A549 treated with AZD2906 at 1 μM for 4 hours (cell line): ENCODE data around the gene DCLRE1C. TPM values are rescaled to one million over a fixed set of nuclear protein-coding genes. Genes with fewer than 3 reads are reported as not detected.

Experiments
- total RNA-seq: library from RNA; stranded (reverse); fragments of 200-300 nt; extraction: Qiagen RNA extraction; gene quantifications from 5 replicates; pipeline ENCODE4 v1.2.3, GENCODE V29; 2022

Gene DCLRE1C
- 4.7 to 7.0 TPM (median 5.1 TPM) in 5 replicates for total RNA-seq

DNA sequence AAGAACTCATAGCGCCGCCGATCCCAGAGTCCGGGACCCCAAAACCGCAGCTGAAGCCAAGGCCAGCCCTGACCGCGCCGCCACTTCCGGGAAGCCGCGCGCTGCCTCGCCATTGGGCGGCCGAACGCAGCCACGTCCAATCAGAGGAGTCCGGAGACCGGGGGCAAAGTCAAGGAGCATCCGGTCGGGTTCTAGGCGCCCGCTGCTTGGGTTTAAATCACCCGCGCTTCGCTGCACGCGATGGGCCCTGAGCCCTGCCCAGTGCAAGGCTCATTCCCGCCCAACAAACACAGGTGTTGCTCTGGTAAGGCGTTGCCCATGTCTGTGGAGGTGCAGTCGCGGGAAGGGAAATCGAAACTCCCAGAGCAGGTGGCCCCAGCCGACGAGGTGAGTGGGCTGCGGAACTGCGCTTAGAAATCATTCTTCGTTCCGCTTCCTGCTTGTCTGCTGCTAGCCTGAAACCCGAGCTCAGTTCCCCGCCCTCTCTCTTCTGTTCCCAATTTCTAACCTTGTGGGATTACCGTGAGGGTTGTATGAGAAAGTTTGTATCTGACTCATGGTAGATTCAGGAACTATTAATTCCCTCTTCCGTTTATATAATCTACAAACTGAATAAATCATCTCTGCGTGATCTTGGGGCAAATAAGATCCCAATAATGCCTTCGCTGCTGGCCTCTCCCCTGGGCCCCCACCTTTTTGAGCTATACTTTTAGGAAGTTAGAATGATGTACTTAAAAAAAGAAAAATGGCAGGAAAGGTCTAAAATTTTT is at the start of gene DCLRE1C:
DCLRE1C (minus strand) TSS at position 96 of the 770 bp plus-strand sequence; CDS start at position 10, 86 bp downstream.

DNA sequence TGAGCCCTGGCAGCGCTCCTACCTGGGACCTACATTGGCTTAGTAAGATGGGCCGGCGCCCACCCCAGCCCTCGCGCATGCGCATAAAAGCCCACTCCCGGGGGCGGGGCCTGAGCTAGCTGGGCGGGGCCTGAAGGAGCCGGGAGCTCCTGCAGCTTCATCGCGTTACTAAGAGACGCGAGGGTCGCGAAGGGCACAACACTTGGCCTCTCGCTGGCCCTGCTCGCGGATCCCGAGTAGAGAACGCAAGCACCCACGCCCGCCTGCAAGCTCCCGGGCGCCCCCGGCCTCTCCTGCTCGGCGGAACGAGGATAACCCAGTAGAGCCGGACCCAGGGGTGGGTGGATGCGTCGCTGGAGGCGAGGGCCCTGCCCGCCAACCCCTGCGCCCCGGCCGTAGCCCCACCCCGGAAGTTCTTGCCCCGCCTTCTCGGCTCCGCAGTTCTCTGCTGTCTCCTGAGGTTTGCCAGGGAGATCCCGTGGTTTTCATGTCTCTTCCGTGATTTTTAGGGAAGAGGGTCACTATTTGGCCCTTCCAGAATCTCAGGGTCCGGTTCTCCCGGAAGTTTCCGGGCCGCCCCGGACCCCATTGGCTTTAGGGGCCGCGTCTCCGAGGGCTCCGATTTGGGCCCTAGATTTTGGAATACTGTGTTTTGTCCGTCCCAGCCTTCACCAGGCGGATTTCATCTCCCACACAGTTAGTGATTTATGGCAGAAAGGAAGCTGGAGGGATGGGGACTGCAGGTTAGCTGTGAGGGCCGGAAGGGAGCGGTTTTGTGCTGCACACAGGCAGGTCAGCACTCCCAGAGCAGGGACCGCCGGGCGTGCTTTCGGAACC is 5.5 kb upstream of the DCLRE1C start, which contains the start of gene MEIG1:
MEIG1 (plus strand) TSS at position 168 of the 837 bp plus-strand sequence. CDS start 7,081 bp downstream, outside the sequence.

DNA sequence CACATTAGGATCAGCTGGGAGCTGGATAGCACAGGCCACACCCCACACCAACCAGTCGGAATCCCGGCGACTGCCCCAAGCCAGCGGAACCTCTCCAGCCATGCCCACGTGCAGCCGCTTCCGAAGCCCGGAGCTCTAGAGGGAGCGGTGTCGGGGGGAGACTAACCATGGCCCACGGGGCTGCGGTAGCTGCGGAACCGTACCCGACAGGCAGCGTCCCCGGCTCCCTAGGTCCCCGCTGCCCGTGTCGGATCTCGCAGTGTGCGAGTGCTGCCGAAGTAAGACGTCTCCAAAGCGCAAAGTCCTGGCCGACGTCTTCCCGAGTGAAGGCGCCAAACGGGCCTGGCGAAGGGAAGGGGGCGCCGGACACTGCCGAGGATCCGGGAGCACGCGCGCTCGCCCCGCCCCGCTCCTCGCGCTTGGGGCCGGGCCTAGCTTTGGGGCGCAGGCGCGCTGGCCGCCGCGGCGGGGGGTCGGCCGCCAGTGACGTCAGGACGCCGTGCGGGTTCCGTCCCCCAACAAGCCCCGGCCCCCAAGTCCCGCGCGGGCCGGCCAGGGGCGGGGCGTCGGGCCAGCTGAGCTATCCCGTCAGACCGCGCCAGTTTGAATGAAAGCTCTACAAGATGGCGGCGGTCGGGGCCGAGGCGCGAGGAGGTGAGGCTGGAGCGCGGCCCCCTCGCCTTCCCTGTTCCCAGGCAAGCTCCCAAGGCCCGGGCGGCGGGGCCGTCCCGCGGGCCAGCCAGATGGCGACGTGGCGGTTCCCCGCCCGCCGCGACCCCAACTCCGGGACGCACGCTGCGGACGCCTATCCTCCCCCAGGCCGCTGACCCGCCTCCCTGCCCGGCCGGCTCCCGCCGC is 75.4 kb downstream of the DCLRE1C start, which contains the start of gene SUV39H2:
SUV39H2 (plus strand) TSS at position 601 of the 858 bp plus-strand sequence; CDS start at position 624, 23 bp downstream.

Other genes starting within 250 kb of the DCLRE1C start
- gene FAM107B, start 179.2 kb downstream of the DCLRE1C start, total RNA-seq: 86.8 to 124 TPM (median 99.1 TPM) in 5 replicates
- gene CDNF, start 116.1 kb downstream of the DCLRE1C start, total RNA-seq: 0.77 to 1.3 TPM (median 0.92 TPM) in 5 replicates
- gene HSPA14, start 115.8 kb downstream of the DCLRE1C start, total RNA-seq: 37.8 to 42.4 TPM (median 40.0 TPM) in 5 replicates
- 10.2 to 12.5 TPM (median 10.3 TPM) in 5 replicates for gene MSANTD7, start 115.8 kb downstream of the DCLRE1C start, total RNA-seq
- gene SUV39H2, start 75.2 kb downstream of the DCLRE1C start, total RNA-seq: 17.0 to 19.1 TPM (median 18.8 TPM) in 5 replicates
- 0.43 to 0.83 TPM (median 0.63 TPM) in 5 replicates for gene MEIG1, start 5.3 kb upstream of the DCLRE1C start, total RNA-seq
- 0.92 to 1.0 TPM (median 0.94 TPM) in 5 replicates for gene OLAH, start 89.8 kb upstream of the DCLRE1C start, total RNA-seq
- gene ACBD7, start 134.7 kb upstream of the DCLRE1C start, total RNA-seq: 1.0 to 1.4 TPM (median 1.2 TPM) in 5 replicates
- 34.3 to 36.2 TPM (median 34.9 TPM) in 5 replicates for gene RPP38, start 143.3 kb upstream of the DCLRE1C start, total RNA-seq
- 20.6 to 24.5 TPM (median 21.0 TPM) in 5 replicates for gene NMT2, start 214.6 kb upstream of the DCLRE1C start, total RNA-seq